H9 (cell line): ENCODE results near the gene ZFAND3. TPM values are rescaled to one million over a fixed set of nuclear protein-coding genes. Genes with fewer than 3 reads are reported as not detected.

Experiments
- DNase-seq: peaks from one replicate; pipeline ENCODE4 v3.0.0-alpha.2; 2017
- H2AFZ ChIP-seq: one replicate; pipeline ENCODE4 v1.6.1; 2013; ENCODE audit warnings: mild to moderate bottlenecking, low read length, control low read depth, moderate library complexity
- H2AK5ac ChIP-seq: 2 replicates; pipeline ENCODE4 v1.6.1; 2013; ENCODE audit warnings: low read length, control low read depth, mixed read lengths; ENCODE audit not compliant: insufficient read length
- H2BK120ac ChIP-seq: one replicate; pipeline ENCODE4 v1.6.1; 2013; ENCODE audit warnings: low read depth, mild to moderate bottlenecking, low read length, control low read depth, inconsistent platforms; ENCODE audit not compliant: poor library complexity, severe bottlenecking
- H2BK12ac ChIP-seq: 2 replicates; pipeline ENCODE4 v1.6.1; 2013; ENCODE audit warnings: low read length, control low read depth, mixed read lengths, low read depth; ENCODE audit not compliant: insufficient read length
- H2BK15ac ChIP-seq: 2 replicates; pipeline ENCODE4 v1.6.1; 2013; ENCODE audit warnings: low read depth, low read length, control low read depth
- H2BK20ac ChIP-seq: one replicate; pipeline ENCODE4 v1.6.1; 2013; ENCODE audit warnings: low read depth, mild to moderate bottlenecking, low read length, control low read depth, inconsistent platforms; ENCODE audit not compliant: poor library complexity, severe bottlenecking
- H2BK5ac ChIP-seq: 2 replicates; pipeline ENCODE4 v1.6.1; 2013; ENCODE audit warnings: low read length, control low read depth, mixed read lengths; ENCODE audit not compliant: insufficient read length
- H3K14ac ChIP-seq: 2 replicates; pipeline ENCODE4 v1.6.1; 2013; ENCODE audit warnings: low read length, control low read depth; ENCODE audit not compliant: insufficient read depth
- H3K18ac ChIP-seq: 2 replicates; pipeline ENCODE4 v1.6.1; 2013; ENCODE audit warnings: low read depth, mild to moderate bottlenecking, mixed read lengths, low read length, control low read depth; ENCODE audit not compliant: insufficient read length
- H3K23ac ChIP-seq: 2 replicates; pipeline ENCODE4 v1.6.1; 2013; ENCODE audit warnings: low read length, control low read depth, mixed read lengths, low read depth; ENCODE audit not compliant: insufficient read length
- H3K23me2 ChIP-seq: 2 replicates; pipeline ENCODE4 v1.6.1; 2013; ENCODE audit warnings: low read depth, mild to moderate bottlenecking, mixed read lengths, low read length, control low read depth; ENCODE audit not compliant: insufficient read length, poor library complexity, severe bottlenecking
- H3K27ac ChIP-seq: 2 replicates; pipeline ENCODE4 v1.5.1; 2013; ENCODE audit warnings: low read length, control low read depth, mixed read lengths, low read depth; ENCODE audit not compliant: insufficient read length
- H3K27me3 ChIP-seq: 2 replicates; pipeline ENCODE4 v1.6.1; 2013; ENCODE audit warnings: low read length, control low read depth, inconsistent platforms; ENCODE audit not compliant: insufficient read depth
- H3K4ac ChIP-seq: 2 replicates; pipeline ENCODE4 v1.6.1; 2013; ENCODE audit warnings: low read depth, mild to moderate bottlenecking, control low read depth, inconsistent platforms, low read length, moderate library complexity
- H3K4me1 ChIP-seq: 2 replicates; pipeline ENCODE4 v1.6.1; 2013; ENCODE audit warnings: low read length, control low read depth, inconsistent platforms; ENCODE audit not compliant: insufficient read depth
- H3K4me2 ChIP-seq: 2 replicates; pipeline ENCODE4 v1.6.1; 2013; ENCODE audit warnings: low read length, control low read depth, mixed read lengths; ENCODE audit not compliant: insufficient read length, insufficient read depth
- H3K56ac ChIP-seq: 2 replicates; pipeline ENCODE4 v1.6.1; 2013; ENCODE audit warnings: low read depth, mild to moderate bottlenecking, mixed read lengths, low read length, control low read depth; ENCODE audit not compliant: insufficient read length
- H3K79me1 ChIP-seq: 2 replicates; pipeline ENCODE4 v1.6.1; 2013; ENCODE audit warnings: low read depth, mild to moderate bottlenecking, moderate library complexity, low read length, control low read depth, inconsistent platforms; ENCODE audit not compliant: insufficient read depth, poor library complexity, severe bottlenecking
- H3K79me2 ChIP-seq: 2 replicates; pipeline ENCODE4 v1.6.1; 2013; ENCODE audit warnings: low read length, control low read depth, inconsistent platforms; ENCODE audit not compliant: insufficient read depth
- H3K9ac ChIP-seq: 2 replicates; pipeline ENCODE4 v1.6.1; 2013; ENCODE audit warnings: low read length, control low read depth, mixed read lengths; ENCODE audit not compliant: insufficient read length; ENCODE audit errors: extremely low read depth
- H3K9me3 ChIP-seq: one replicate; pipeline ENCODE4 v1.6.1; 2013; ENCODE audit warnings: low read depth, low read length, inconsistent platforms; ENCODE audit not compliant: control insufficient read depth
- H3T11ph ChIP-seq: one replicate; pipeline ENCODE4 v1.6.1; 2013; ENCODE audit warnings: mild to moderate bottlenecking, low read length, control low read depth, inconsistent platforms
- H4K20me1 ChIP-seq: one replicate; pipeline ENCODE4 v1.6.1; 2013; ENCODE audit not compliant: control insufficient read depth, insufficient read length, insufficient read depth
- H4K5ac ChIP-seq: 2 replicates; pipeline ENCODE4 v1.6.1; 2013; ENCODE audit warnings: low read depth, mild to moderate bottlenecking, mixed read lengths, low read length, control low read depth; ENCODE audit not compliant: insufficient read length
- H4K8ac ChIP-seq: replicated peaks from 2 replicates; pipeline ENCODE4 v1.6.1; 2013; ENCODE audit warnings: low read length, control low read depth, mixed read lengths, low read depth; ENCODE audit not compliant: insufficient read length
- H4K91ac ChIP-seq: 2 replicates; pipeline ENCODE4 v1.6.1; 2013; ENCODE audit warnings: low read depth, mild to moderate bottlenecking, moderate library complexity, mixed read lengths, low read length, control low read depth; ENCODE audit not compliant: insufficient read length
- H3K27ac Mint-ChIP-seq, 3 experiments: 2 replicates in 2 of 3; 3 replicates in 1 of 3; pipeline ENCODE4 v1.8.0; 2020 to 2021; ENCODE audit warnings: mixed read lengths in 3 of 3, mild to moderate bottlenecking in 1 of 3, moderate library complexity in 1 of 3
- H3K27me3 Mint-ChIP-seq: 2 replicates; pipeline ENCODE4 v1.8.0; 2021; ENCODE audit warnings: low read depth, mild to moderate bottlenecking, moderate library complexity, mixed read lengths
- H3K36me3 Mint-ChIP-seq, 3 experiments: 2 replicates in 2 of 3; 3 replicates in 1 of 3; pipeline ENCODE4 v1.8.0; 2020 to 2021; ENCODE audit warnings: low read depth in 3 of 3, mixed read lengths in 3 of 3; ENCODE audit not compliant: insufficient read depth in 1 of 3
- H3K4me1 Mint-ChIP-seq, 2 experiments: 2 replicates each; pipeline ENCODE4 v1.8.0; 2020; ENCODE audit warnings: mixed read lengths in 2 of 2
- H3K4me3 Mint-ChIP-seq, 2 experiments: 2 replicates in 1 of 2; 3 replicates in 1 of 2; pipeline ENCODE4 v1.8.0; 2020 to 2021; ENCODE audit warnings: mild to moderate bottlenecking in 2 of 2, mixed read lengths in 2 of 2, moderate library complexity in 1 of 2
- H3K9me3 Mint-ChIP-seq, 2 experiments: 2 replicates in 1 of 2; 3 replicates in 1 of 2; pipeline ENCODE4 v1.8.0; 2020; ENCODE audit warnings: mild to moderate bottlenecking in 2 of 2, mixed read lengths in 2 of 2, moderate library complexity in 1 of 2
- WGBS: extraction: QIAGEN DNeasy Blood & Tissue Kit; methylation state at CpG from one replicate; pipeline ENCODE4 v1.1.7; 2013; ENCODE audit warnings: missing lambda C conversion rate, low lambda C conversion rate, mixed read lengths; ENCODE audit not compliant: insufficient read length; ENCODE audit errors: extremely low coverage; 5-methylcytosine and 5-hydroxymethylcytosine counted together
- total RNA-seq: library from RNA; stranded (reverse); gene quantifications from 2 replicates; pipeline ENCODE4 v1.2.1, GENCODE V29; 2021
- TF ChIP-seq, protein P1 (sequence below): fragments of 200-600 bp; sonication (generic); conservative IDR thresholded peaks from 3 replicates; pipeline ENCODE4 v1.8.0; 2021; ENCODE audit warnings: antibody characterized with exemption, mild to moderate bottlenecking

ZFAND3 gene
- total RNA-seq, 1 experiment from 2014 or later = 57.7 TPM

GRCh38 chr6:37800703-37801604, 18.6 kb upstream of the ZFAND3 start:
- Mint-ChIP-seq H3K4me3 (no peak overlapping the region; a peak in 1 of 5 replicates), H3K27me3 (peaks cover 19% of the 10 kb centered on the region), H3K27ac (no peak overlapping the region; a peak in 1 of 7 replicates), H3K4me1 (peaks cover 6 to 10% of the 10 kb centered on the region in 2 experiments), H3K36me3 (no peaks in the 10 kb centered on the region), H3K9me3 (no peaks in the 10 kb centered on the region; a peak in 1 of 5 replicates)
- Histone ChIP-seq H3K27ac (no peak overlapping the region), H3K23me2 (no peaks in the 10 kb centered on the region), H3K56ac (no peak overlapping the region), H2BK20ac (no peak overlapping the region), H3K18ac (no peak overlapping the region), H3K23ac (no peak overlapping the region), H2BK120ac (no peak overlapping the region), H3K9me3 (no peaks in the 10 kb centered on the region), H4K8ac (no peak overlapping the region), H4K5ac (no peak overlapping the region), H2AFZ (no peak overlapping the region), H3K4ac (no peak overlapping the region), H2AK5ac (no peak overlapping the region), H2BK5ac (no peak overlapping the region), H3T11ph (no peak overlapping the region), H3K4me2 (no peak overlapping the region), H3K27me3 (no peaks in the 10 kb centered on the region; the same call in 1 of the 2 replicates), H3K9ac (no peak overlapping the region), H4K91ac (no peak overlapping the region), H2BK12ac (no peak overlapping the region), H2BK15ac (no peak overlapping the region), H3K14ac (no peak overlapping the region), H3K4me1 (no peaks in the 10 kb centered on the region), H3K79me1 (no peaks in the 10 kb centered on the region), H4K20me1 (no peaks in the 10 kb centered on the region), H3K79me2 (no peaks in the 10 kb centered on the region)
- TF ChIP-seq, protein P1, sequence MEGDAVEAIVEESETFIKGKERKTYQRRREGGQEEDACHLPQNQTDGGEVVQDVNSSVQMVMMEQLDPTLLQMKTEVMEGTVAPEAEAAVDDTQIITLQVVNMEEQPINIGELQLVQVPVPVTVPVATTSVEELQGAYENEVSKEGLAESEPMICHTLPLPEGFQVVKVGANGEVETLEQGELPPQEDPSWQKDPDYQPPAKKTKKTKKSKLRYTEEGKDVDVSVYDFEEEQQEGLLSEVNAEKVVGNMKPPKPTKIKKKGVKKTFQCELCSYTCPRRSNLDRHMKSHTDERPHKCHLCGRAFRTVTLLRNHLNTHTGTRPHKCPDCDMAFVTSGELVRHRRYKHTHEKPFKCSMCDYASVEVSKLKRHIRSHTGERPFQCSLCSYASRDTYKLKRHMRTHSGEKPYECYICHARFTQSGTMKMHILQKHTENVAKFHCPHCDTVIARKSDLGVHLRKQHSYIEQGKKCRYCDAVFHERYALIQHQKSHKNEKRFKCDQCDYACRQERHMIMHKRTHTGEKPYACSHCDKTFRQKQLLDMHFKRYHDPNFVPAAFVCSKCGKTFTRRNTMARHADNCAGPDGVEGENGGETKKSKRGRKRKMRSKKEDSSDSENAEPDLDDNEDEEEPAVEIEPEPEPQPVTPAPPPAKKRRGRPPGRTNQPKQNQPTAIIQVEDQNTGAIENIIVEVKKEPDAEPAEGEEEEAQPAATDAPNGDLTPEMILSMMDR = no peak
- WGBS = no CpG with 5 or more reads among the region's 10 CpGs
- DNase-seq = no peak
